22Rv1 (cell line): ENCODE results near the gene LMO7.

Experiments used
- CTCF ChIP-seq: fragments of 450-650 bp; IDR thresholded peaks from 2 replicates; pipeline ENCODE4 v1.5.1; 2017; ENCODE audit warnings: mild to moderate bottlenecking
- ZFX ChIP-seq: fragments of 450-650 bp; IDR thresholded peaks from 2 replicates; pipeline ENCODE4 v1.6.1; 2017; ENCODE audit warnings: antibody characterized with exemption, borderline replicate concordance

GRCh38 chr13:75861786-75862185 lies 225.7 kb downstream of the LMO7 start:
- TF ChIP-seq CTCF, result no peak
- TF ChIP-seq ZFX, result no peak
